Spleen (tissue), 11 donors: ENCODE results near the gene SNX22. TPM values are rescaled to one million over a fixed set of nuclear protein-coding genes. Genes with fewer than 3 reads are reported as not detected.
"Not testable (repeated sequence)": the region's sequence is repeated elsewhere in the genome, so short reads cannot be mapped to it uniquely, and the experiment has no call there.

ENCODE experiments used
- DNase-seq: peaks from one replicate; pipeline ENCODE4 v3.0.0-alpha.2; 2020
- H3K27ac ChIP-seq, 8 donors: fragments of 200-600 bp; sonication (generic) in 7 of 8; 1 replicate in 4 of 8; 2 replicates in 4 of 8; pipeline versions ENCODE4 v1.5.0 to v1.8.0; 2016 to 2021; ENCODE audit warnings: inconsistent platforms in 4 of 8, mild to moderate bottlenecking in 4 of 8, moderate library complexity in 1 of 8
- H3K27me3 ChIP-seq, 7 donors: fragments of 200-600 bp; sonication (generic) in 6 of 7; replicated peaks in 1 of 7; 1 replicate in 4 of 7; 2 replicates in 3 of 7; pipeline versions ENCODE4 v1.5.0 to v1.8.0; 2016 to 2021; ENCODE audit warnings: inconsistent platforms in 3 of 7, mild to moderate bottlenecking in 1 of 7
- H3K36me3 ChIP-seq, 6 donors: fragments of 200-600 bp; sonication (generic) in 5 of 6; 1 replicate in 4 of 6; 2 replicates in 2 of 6; pipeline versions ENCODE4 v1.5.0 to v1.8.0; 2016 to 2021; ENCODE audit warnings: inconsistent platforms in 2 of 6
- H3K4me1 ChIP-seq, 6 donors: fragments of 200-600 bp; sonication (generic) in 5 of 6; 1 replicate in 3 of 6; 2 replicates in 3 of 6; pipeline versions ENCODE4 v1.5.0 to v1.8.0; 2016 to 2021; ENCODE audit warnings: inconsistent platforms in 3 of 6
- H3K4me3 ChIP-seq, 8 donors: fragments of 200-600 bp; sonication (generic) in 7 of 8; 1 replicate in 4 of 8; 2 replicates in 4 of 8; pipeline versions ENCODE4 v1.5.0 to v1.8.0; 2016 to 2021; ENCODE audit warnings: inconsistent platforms in 4 of 8, mild to moderate bottlenecking in 4 of 8, moderate library complexity in 2 of 8
- H3K9me3 ChIP-seq, 8 donors: fragments of 200-600 bp; sonication (generic) in 7 of 8; 1 replicate in 4 of 8; 2 replicates in 4 of 8; pipeline versions ENCODE4 v1.5.0 to v1.8.0; 2016 to 2021; ENCODE audit warnings: inconsistent platforms in 4 of 8
- POLR2A ChIP-seq, 3 donors: fragments of 450-650 bp; IDR thresholded peaks; one replicate each; pipeline ENCODE4 v1.5.1; 2017; ENCODE audit warnings: antibody characterized with exemption in 3 of 3, mild to moderate bottlenecking in 1 of 3
- POLR2AphosphoS5 ChIP-seq, 3 donors: sonication (generic); formaldehyde crosslinking; IDR thresholded peaks; one replicate each; pipeline ENCODE4 v1.5.1; 2017; ENCODE audit warnings: antibody characterized with exemption in 3 of 3
- WGBS, 5 donors: extraction: QIAGEN DNeasy Blood & Tissue Kit in 3 of 5; methylation state at CpG; one replicate each; pipeline versions ENCODE4 v1.1.5 to v1.1.7; 2013 to 2018; 5-methylcytosine and 5-hydroxymethylcytosine counted together
- intact Hi-C: fragments of 100-400 bp; cut with DNase I; formaldehyde crosslinking; loops from one replicate; pipeline ENCODE4 v1.15.0; 2023; ENCODE audit warnings: low total_unique reads
- polyA plus RNA-seq, 3 donors: library from polyadenylated mRNA; stranded (reverse); fragments of 200-250 nt; gene quantifications; one replicate each; pipeline ENCODE4 v1.2.1, GENCODE V29; 2013
- total RNA-seq, 7 donors: library from RNA; depleted of rRNA in 3 of 7; stranded (reverse); fragments of >200 nt in 3 of 7; fragmentation: NEBNext Ultra II Directional in 4 of 7; extraction: Animal tissue kit (Norgen Biotek cat#: 25700) in 4 of 7; gene quantifications; one replicate each; pipeline versions ENCODE4 v1.1.0 to v1.2.1, GENCODE V29; 2016 to 2021
- TF ChIP-seq, protein P1 (sequence below), 11 experiments: fragments of 200-600 bp in 7 of 11; fragments of 450-650 bp in 4 of 11; sonication (generic) in 4 of 11; IDR thresholded peaks in 8 of 11; conservative IDR thresholded peaks in 3 of 11; 1 replicate in 7 of 11; 2 replicates in 4 of 11; pipeline versions ENCODE4 v1.4.0 to v1.8.0; 2016 to 2021; ENCODE audit warnings: antibody characterized with exemption in 11 of 11, inconsistent platforms in 4 of 11, mild to moderate bottlenecking in 1 of 11
- donor health status: healthy with polysubstance abuse.
- donor health status: DM: no; HTN: no; CAD: no; lungs with moderate emphysema.
- donor health status: DM: no; HTN: no; CAD: no.
- donor health status: Bipolar disorder and iron deficiency.
- donor health status: healthy.
- donor health status: DM: no; HTN: no; CAD: no.
- donor health status: DM: yes; HTN: yes; CAD: no.

The SNX22 gene
- total and polyA plus RNA-seq, 10 donors: 8.9 to 18.6 (median 13.7) TPM

DNA sequence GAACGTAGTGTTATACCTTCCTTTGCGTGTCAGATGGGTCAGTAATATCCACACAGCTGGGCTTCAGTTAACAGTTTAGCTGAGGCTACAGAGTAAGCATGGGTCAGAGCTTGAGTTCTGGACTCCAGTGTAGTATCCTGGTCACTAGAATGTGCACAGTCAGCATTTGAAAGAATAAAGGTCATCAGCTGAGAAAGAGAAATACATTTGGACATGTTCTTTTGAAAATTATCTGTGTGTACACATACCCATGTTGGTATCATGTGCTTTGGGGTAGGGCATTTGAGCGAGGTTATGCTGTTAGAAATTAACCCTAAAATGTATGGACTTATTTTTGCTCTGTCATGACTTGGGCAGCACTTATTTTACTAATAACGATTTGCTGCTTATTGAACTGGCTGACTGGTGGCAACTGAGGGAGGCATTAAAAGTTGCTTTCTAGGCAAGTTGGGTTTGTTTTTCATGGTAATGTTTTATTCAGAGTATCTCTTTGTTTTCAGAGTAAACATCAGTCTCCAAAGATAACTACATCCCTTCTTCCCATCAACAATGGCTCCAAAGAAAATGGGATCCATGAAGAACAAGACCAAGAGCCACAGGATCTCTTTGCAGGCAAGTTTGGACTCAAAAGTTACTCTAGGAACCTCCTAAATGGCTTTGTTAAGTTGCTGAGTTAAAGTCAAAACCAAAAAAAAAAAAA, 39.3 kb upstream of the SNX22 start:
- TF ChIP-seq POLR2A (IDR thresholded peaks at IDR 0.05) (no peak), POLR2AphosphoS5 (IDR thresholded peaks at IDR 0.05) (no peak)
- TF ChIP-seq, protein P1, sequence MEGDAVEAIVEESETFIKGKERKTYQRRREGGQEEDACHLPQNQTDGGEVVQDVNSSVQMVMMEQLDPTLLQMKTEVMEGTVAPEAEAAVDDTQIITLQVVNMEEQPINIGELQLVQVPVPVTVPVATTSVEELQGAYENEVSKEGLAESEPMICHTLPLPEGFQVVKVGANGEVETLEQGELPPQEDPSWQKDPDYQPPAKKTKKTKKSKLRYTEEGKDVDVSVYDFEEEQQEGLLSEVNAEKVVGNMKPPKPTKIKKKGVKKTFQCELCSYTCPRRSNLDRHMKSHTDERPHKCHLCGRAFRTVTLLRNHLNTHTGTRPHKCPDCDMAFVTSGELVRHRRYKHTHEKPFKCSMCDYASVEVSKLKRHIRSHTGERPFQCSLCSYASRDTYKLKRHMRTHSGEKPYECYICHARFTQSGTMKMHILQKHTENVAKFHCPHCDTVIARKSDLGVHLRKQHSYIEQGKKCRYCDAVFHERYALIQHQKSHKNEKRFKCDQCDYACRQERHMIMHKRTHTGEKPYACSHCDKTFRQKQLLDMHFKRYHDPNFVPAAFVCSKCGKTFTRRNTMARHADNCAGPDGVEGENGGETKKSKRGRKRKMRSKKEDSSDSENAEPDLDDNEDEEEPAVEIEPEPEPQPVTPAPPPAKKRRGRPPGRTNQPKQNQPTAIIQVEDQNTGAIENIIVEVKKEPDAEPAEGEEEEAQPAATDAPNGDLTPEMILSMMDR (IDR thresholded peaks at IDR 0.05 in 8 of 11, conservative IDR thresholded peaks at IDR 0.05 in 3 of 11): no peak
- 78 to 86% (median 83%) methylated on average over 4 of the region's 4 CpGs for WGBS, 5 donors
- intact Hi-C loops: no loop called here
- peaks cover 18 to 88% (median 63%) of the 10 kb centered on the region in 6 donors for H3K4me1 ChIP-seq
- DNase-seq: no peak
- H3K4me3 ChIP-seq: no peak overlapping the region
- peaks cover 7 to 55% (median 39%) of the 10 kb centered on the region in 6 donors for H3K36me3 ChIP-seq
- H3K27me3 ChIP-seq: no peaks in the 10 kb centered on the region
- peak overlapping the region in 5 of 8 donors; percentile 35 to 76 (median 73) for H3K27ac ChIP-seq
- H3K9me3 ChIP-seq: no peaks in the 10 kb centered on the region

DNA sequence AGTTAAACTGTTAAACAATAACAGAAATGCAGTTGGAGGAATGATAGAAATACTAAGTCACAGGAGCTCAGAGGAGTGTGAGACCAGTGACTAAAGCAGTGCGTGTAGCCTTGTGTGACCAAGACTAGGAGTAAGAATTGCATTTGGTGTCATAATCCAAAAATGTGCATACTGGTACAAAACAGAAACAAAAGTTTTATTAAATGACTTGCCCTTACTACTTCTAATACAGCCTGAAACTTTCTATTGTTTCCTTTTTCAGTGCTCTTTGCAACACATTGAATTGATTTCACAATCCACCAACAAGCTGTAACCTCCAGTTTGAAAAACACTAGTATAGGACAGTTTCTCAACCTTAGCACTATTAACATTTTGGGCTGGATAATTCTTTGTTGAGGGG, 38.6 kb upstream of the SNX22 start:
- 44 to 73% (median 68%) methylated on average over 1 of the region's 1 CpG for WGBS, 5 donors
- Histone ChIP-seq H3K27me3 (no peaks in the 10 kb centered on the region), H3K36me3 (peaks cover 7 to 57% (median 46%) of the 10 kb centered on the region in 6 donors), H3K9me3 (no peaks in the 10 kb centered on the region), H3K4me1 (peaks cover 18 to 82% (median 57%) of the 10 kb centered on the region in 6 donors), H3K27ac (peak overlapping the region in 4 of 8 donors; percentile 70 to 76 (median 74)), H3K4me3 (no peak overlapping the region)
- TF ChIP-seq, protein P1 (IDR thresholded peaks at IDR 0.05 in 8 of 11, conservative IDR thresholded peaks at IDR 0.05 in 3 of 11): no peak
- TF ChIP-seq POLR2AphosphoS5 (IDR thresholded peaks at IDR 0.05) (no peak), POLR2A (IDR thresholded peaks at IDR 0.05) (no peak)
- intact Hi-C loops: no loop called here
- no peak for DNase-seq

DNA sequence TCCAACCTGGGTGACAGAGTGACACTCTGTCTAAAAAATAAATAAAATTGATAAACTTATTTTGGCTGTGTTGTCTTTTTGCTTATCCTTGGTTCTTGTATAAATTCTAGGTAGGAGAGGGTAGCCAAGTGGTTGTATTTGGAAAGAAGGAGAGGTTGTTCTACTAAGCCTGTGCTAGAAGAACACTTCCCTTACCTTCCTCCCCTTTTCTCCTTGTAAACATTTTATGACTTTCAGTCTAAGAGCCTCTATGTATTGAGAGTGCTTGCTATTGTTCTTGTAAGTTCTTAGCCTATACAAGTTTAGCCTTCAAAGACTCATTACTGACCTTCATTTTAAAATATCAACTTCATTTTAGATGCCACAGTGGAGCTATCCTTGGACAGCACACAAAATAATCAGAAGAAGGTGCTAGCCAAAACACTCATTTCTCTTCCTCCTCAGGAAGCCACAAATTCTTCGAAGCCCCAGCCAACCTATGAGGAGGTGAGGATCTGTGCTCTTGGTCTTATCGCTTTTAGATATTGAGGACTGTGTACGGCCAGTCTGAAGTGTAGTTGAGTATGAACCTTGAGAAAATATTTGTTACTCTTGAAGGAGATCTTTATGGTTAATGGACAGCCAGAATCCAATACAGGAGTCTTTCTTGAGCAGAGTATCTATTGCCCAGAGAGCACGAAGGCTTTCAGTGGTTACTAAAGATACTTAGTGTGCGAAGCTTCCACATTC, 33.6 kb upstream of the SNX22 start:
- Histone ChIP-seq H3K27ac (no peak overlapping the region), H3K9me3 (no peaks in the 10 kb centered on the region), H3K27me3 (no peaks in the 10 kb centered on the region), H3K4me1 (peaks cover 0 to 31% (median 9%) of the 10 kb centered on the region in 6 donors), H3K4me3 (no peak overlapping the region), H3K36me3 (peaks cover 15 to 100% (median 88%) of the 10 kb centered on the region in 6 donors)
- TF ChIP-seq POLR2AphosphoS5 (IDR thresholded peaks at IDR 0.05) (no peak), POLR2A (IDR thresholded peaks at IDR 0.05) (no peak)
- TF ChIP-seq, protein P1 (IDR thresholded peaks at IDR 0.05 in 8 of 11, conservative IDR thresholded peaks at IDR 0.05 in 3 of 11): no peak
- 90 to 97% (median 94%) methylated on average over 5 of the region's 5 CpGs for WGBS, 5 donors
- intact Hi-C loops: no loop called here
- DNase-seq: no peak

DNA sequence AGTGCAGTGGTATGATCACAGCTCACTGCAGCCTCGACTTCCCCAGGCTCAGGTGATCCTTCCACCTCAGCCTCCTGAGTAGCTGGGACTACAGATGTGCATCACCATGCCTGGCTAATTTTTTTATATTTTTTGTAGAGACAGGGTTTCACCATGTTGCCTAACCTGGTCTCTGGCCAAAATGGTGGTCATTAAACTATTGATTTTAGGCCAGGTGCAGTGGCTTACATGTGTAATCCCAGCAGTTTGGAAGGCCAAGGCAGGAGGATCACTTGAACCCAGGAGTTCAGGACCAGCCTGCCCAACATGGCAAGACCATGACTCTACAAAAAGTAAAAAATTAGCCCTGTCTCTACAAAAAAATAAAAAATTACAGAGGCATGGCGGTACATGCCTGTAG, 31.2 kb upstream of the SNX22 start:
- intact Hi-C loops, H3K27ac ChIP-seq, H3K9me3 ChIP-seq, H3K27me3 ChIP-seq, DNase-seq, H3K4me3 ChIP-seq: not testable (repeated sequence)
- peaks cover 9 to 100% (median 91%) of the 10 kb centered on the region in 6 donors for H3K36me3 ChIP-seq
- peaks cover 0 to 14% (median 3%) of the 10 kb centered on the region in 6 donors for H3K4me1 ChIP-seq
- WGBS, 5 donors: 88 to 100% (median 98%) methylated on average over 2 of the region's 2 CpGs
